ENCODE data around the gene CLDN8.

Gene CLDN8

DNA sequence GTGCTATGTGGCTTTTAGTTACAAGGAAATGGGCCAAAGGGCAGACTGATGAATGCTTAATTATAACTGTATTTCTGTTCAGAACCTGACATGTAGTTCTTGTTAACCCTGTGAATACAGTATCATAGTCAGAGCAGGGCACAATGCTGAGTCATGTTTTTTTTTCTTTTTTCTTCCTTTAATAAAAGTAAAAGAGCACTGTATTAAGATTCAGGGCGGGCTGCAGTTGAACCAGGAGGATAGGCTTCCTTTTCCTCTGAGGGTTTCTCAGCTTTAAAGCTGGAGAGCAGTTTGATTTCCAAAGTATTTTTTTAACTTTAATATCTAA, 8.7 kb downstream of the CLDN8 start:
- no peak for DNase-seq (ENCODE audit: low read depth in 2 of 2)
- TF ChIP-seq, protein P1, sequence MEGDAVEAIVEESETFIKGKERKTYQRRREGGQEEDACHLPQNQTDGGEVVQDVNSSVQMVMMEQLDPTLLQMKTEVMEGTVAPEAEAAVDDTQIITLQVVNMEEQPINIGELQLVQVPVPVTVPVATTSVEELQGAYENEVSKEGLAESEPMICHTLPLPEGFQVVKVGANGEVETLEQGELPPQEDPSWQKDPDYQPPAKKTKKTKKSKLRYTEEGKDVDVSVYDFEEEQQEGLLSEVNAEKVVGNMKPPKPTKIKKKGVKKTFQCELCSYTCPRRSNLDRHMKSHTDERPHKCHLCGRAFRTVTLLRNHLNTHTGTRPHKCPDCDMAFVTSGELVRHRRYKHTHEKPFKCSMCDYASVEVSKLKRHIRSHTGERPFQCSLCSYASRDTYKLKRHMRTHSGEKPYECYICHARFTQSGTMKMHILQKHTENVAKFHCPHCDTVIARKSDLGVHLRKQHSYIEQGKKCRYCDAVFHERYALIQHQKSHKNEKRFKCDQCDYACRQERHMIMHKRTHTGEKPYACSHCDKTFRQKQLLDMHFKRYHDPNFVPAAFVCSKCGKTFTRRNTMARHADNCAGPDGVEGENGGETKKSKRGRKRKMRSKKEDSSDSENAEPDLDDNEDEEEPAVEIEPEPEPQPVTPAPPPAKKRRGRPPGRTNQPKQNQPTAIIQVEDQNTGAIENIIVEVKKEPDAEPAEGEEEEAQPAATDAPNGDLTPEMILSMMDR (IDR thresholded peaks at IDR 0.05; ENCODE audit: low read depth, low read length): no peak

GRCh38 chr21:30206551-30207251, 9.2 kb downstream of the CLDN8 start:
- peak; percentile 70 to 85 for DNase-seq (ENCODE audit: low read depth in 2 of 2)
- TF ChIP-seq, protein P1 (IDR thresholded peaks at IDR 0.05; ENCODE audit: low read depth, low read length): no peak
- no peak overlapping the region for H3K4me3 ChIP-seq (replicated peaks in 1 of 2; ENCODE audit: low read depth in 2 of 2, low read length in 2 of 2)

More for the DNA sequence above, 8.7 kb downstream of the CLDN8 start:
- no peak overlapping the region for H3K4me3 ChIP-seq (replicated peaks in 1 of 2; ENCODE audit: low read depth in 2 of 2, low read length in 2 of 2)

GRCh38 chr21:30200000-30200399, 15.9 kb downstream of the CLDN8 start:
- TF ChIP-seq, protein P1 (IDR thresholded peaks at IDR 0.05; ENCODE audit: low read depth, low read length): no peak
- no peak overlapping the region for H3K4me3 ChIP-seq (replicated peaks in 1 of 2; ENCODE audit: low read depth in 2 of 2, low read length in 2 of 2)
- DNase-seq (ENCODE audit: low read depth in 2 of 2): no peak

DNA sequence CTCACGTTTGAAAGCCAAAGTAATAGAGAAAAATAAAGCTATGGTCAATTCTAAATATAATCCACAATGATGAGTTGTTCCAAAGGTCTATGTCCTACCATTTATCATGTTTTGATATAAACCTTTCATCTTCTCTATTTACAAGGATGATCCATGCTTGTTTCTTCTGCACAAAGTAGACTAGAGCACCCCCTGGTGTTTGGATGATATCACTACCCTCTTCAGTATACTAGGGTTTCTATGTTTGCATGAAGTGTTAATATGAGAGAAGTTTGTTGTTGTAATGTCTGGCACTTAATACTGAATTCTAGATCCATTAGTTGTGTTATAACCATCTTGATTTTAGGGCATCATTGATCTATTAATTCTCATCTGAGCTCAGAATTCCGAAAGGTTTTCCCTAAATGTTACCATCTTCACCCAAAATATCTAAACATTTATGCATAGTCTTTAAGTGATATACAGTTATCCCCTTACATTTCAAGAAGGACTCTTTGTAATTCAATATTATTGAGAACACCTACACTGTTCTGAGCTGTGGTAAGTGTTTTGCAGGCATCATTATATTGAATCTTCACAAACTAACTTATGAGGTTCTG, 21.1 kb downstream of the CLDN8 start:
- peak; percentile 57 to 58 for DNase-seq (ENCODE audit: low read depth in 2 of 2)

DNA sequence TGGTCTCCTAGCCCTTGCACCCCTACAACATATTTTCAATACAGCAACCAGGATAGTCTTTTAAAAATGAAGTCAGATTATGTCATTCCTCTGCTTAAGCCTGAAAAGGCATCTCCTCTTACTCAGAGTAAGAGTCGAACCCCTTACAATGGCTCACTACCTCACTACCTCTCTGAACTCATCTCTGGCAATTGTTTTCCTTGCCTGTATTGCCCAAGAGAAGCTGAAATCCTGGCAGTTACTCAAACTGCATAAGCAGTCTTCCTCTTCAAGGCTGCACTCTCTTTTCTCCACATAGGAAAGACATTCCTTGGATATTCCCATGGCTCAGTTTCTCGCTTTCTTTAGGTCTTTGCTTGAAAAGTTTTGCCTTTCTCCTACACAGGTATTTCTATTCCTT, 22.7 kb downstream of the CLDN8 start:
- DNase-seq (ENCODE audit: low read depth in 2 of 2): peak; percentile 8 to 33
- H3K4me3 ChIP-seq (replicated peaks in 1 of 2; ENCODE audit: low read depth in 2 of 2, low read length in 2 of 2): no peak overlapping the region
- TF ChIP-seq, protein P1 (IDR thresholded peaks at IDR 0.05; ENCODE audit: low read depth, low read length): no peak

More for the DNA sequence above, 21.1 kb downstream of the CLDN8 start:
- TF ChIP-seq, protein P1 (IDR thresholded peaks at IDR 0.05; ENCODE audit: low read depth, low read length): peak; percentile 57
- no peak overlapping the region for H3K4me3 ChIP-seq (replicated peaks in 1 of 2; ENCODE audit: low read depth in 2 of 2, low read length in 2 of 2)

GRCh38 chr21:30190554-30190953, 25.3 kb downstream of the CLDN8 start:
- TF ChIP-seq, protein P1 (IDR thresholded peaks at IDR 0.05; ENCODE audit: low read depth, low read length): no peak
- no peak for DNase-seq (ENCODE audit: low read depth in 2 of 2)
- no peak overlapping the region for H3K4me3 ChIP-seq (replicated peaks in 1 of 2; ENCODE audit: low read depth in 2 of 2, low read length in 2 of 2)
